HCT116 (cell line): Measurements from ENCODE around the gene ABHD2.

Experiments used
- CEBPB ChIP-seq: IDR thresholded peaks from 2 replicates; pipeline ENCODE4 v1.6.1; 2012; ENCODE audit warnings: low read depth
- CTCF ChIP-seq, 3 experiments: fragments of 200-600 bp in 1 of 3; sonication (generic) in 1 of 3; IDR thresholded peaks in 2 of 3; conservative IDR thresholded peaks in 1 of 3; 2 replicates each; pipeline ENCODE4 v1.5.1; 2012 to 2017; ENCODE audit warnings: low read depth in 2 of 3, low read length in 2 of 3, antibody characterized with exemption in 1 of 3, borderline replicate concordance in 1 of 3, control low read depth in 1 of 3, mild to moderate bottlenecking in 1 of 3, mixed read lengths in 1 of 3, mixed run types in 1 of 3, moderate library complexity in 1 of 3; ENCODE audit not compliant: insufficient read depth in 1 of 3
- EZH2 ChIP-seq: fragments of 200-600 bp; sonication (generic); IDR thresholded peaks from 2 replicates; pipeline ENCODE4 v1.6.1; 2017; ENCODE audit warnings: antibody characterized with exemption, mixed run types
- EZH2phosphoT487 ChIP-seq: fragments of 200-600 bp; IDR thresholded peaks from 2 replicates; pipeline ENCODE4 v1.6.1; 2018; ENCODE audit warnings: antibody characterized with exemption, borderline replicate concordance
- JUND ChIP-seq: IDR thresholded peaks from 2 replicates; pipeline ENCODE4 v1.6.1; 2012
- MAX ChIP-seq: IDR thresholded peaks from 2 replicates; pipeline ENCODE4 v1.6.1; 2012
- POLR2A ChIP-seq: IDR thresholded peaks from 2 replicates; pipeline ENCODE4 v1.7.0; 2011; ENCODE audit warnings: borderline replicate concordance; ENCODE audit not compliant: insufficient read depth, insufficient read length; ENCODE audit errors: extremely low read depth
- POLR2AphosphoS5 ChIP-seq: IDR thresholded peaks from 2 replicates; pipeline ENCODE4 v1.6.1; 2011; ENCODE audit warnings: mild to moderate bottlenecking, low read depth, low read length, moderate library complexity

DNA sequence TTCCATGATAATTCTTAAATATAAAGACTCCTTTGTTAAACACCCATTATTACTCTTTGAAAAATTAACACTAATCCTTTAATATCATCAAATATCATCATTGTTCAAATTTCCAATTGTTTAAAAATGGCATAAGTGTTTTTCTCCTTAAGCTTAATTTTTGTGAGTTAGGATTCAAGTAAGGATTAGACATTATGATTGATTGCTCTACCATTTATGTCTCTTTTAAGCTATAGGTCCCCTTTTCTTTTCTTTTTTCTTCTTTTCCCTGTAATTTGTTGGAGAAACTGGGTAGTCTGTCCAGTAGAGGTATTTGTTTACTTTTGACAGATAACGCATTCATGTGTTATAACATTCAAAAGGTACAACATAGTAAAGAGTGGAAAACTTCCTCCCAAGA lies 9.1 kb downstream of the ABHD2 start:
- TF ChIP-seq POLR2A (no peak), EZH2phosphoT487 (no peak), EZH2 (no peak), CTCF (IDR thresholded peaks at IDR 0.05 in 2 of 3, conservative IDR thresholded peaks at IDR 0.05 in 1 of 3; ENCODE audit: borderline replicate concordance in 1 of 3, insufficient read depth in 1 of 3, low read depth in 2 of 3, low read length in 2 of 3) (no peak), CEBPB (no peak), JUND (no peak), POLR2AphosphoS5 (no peak), MAX (no peak)
